Measurements from ENCODE around the gene NUDT8.

NUDT8 gene

GRCh38 chr11:67582011-67582410, 47.7 kb downstream of the NUDT8 start:
- Mint-ChIP-seq H3K36me3 (ENCODE audit: low read depth) (peaks cover 23% of the 10 kb centered on the region), H3K9me3 (peaks cover 3% of the 10 kb centered on the region), H3K4me1 (peaks cover 56% of the 10 kb centered on the region), H3K4me3 (peak overlapping the region; percentile 96), H3K27ac (no peak overlapping the region), H3K27me3 (ENCODE audit: low read depth, poor library complexity) (peaks cover 65% of the 10 kb centered on the region)
- TF ChIP-seq CTCF (IDR thresholded peaks at IDR 0.05), result no peak
- no peak for DNase-seq

- H3K36me3 Mint-ChIP-seq (ENCODE audit: low read depth), result peaks cover 18% of the 10 kb centered on the region
- peaks cover 54% of the 10 kb centered on the region for H3K4me1 Mint-ChIP-seq
- TF ChIP-seq CTCF (IDR thresholded peaks at IDR 0.05), result no peak
- H3K9me3 Mint-ChIP-seq, result peaks cover 3% of the 10 kb centered on the region
- H3K27me3 Mint-ChIP-seq (ENCODE audit: low read depth, poor library complexity), result peaks cover 66% of the 10 kb centered on the region
- H3K4me3 Mint-ChIP-seq, result peak overlapping the region; percentile 56
- DNase-seq, result no peak
- H3K27ac Mint-ChIP-seq, result peak overlapping the region; percentile 58
These were observed 48.3 kb downstream of the NUDT8 start for GRCh38 chr11:67581469-67581868.

GRCh38 chr11:67577951-67578350, 51.8 kb downstream of the NUDT8 start:
- H3K9me3 Mint-ChIP-seq, result no peaks in the 10 kb centered on the region
- peaks cover 83% of the 10 kb centered on the region for H3K27me3 Mint-ChIP-seq (ENCODE audit: low read depth, poor library complexity)
- no peak overlapping the region for H3K4me3 Mint-ChIP-seq
- no peaks in the 10 kb centered on the region for H3K36me3 Mint-ChIP-seq (ENCODE audit: low read depth)
- DNase-seq, result no peak
- H3K27ac Mint-ChIP-seq, result no peak overlapping the region
- H3K4me1 Mint-ChIP-seq, result peaks cover 29% of the 10 kb centered on the region
- TF ChIP-seq CTCF (IDR thresholded peaks at IDR 0.05), result no peak

All from nephron progenitor cell (in vitro differentiated cells).